GM21737 (cell line): ENCODE measurements around the gene DIS3L2.
"Not testable (repeated sequence)": the region's sequence is repeated elsewhere in the genome, so short reads cannot be mapped to it uniquely, and the experiment has no call there.

Experiments used
- ATAC-seq: cut with Tn5 transposase; IDR thresholded peaks from one replicate; pipeline ENCODE4 v1.9.1; 2021; ENCODE audit warnings: mild to moderate bottlenecking, moderate library complexity; ENCODE audit not compliant: unreplicated experiment

Gene DIS3L2

DNA sequence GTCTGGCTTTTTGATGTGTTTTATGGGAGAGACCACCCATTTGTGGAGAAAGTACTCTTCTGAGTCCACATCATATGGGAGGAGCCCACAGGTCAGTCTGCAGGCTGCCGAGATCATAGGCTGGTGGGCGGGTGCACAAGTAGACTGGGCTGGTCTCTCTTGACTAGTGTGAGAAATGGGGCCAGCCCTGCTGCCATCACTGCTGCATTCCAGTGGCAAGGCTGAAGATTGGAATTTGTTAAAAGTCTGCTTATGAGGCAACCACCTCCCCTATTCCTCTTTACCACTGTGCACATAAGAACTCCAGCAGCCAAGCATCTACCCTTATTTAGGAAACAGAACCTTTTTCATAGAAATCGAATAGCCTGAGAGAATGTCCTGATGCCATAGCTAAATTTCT is 200.7 kb downstream of the DIS3L2 start:
- ATAC-seq = no peak

DNA sequence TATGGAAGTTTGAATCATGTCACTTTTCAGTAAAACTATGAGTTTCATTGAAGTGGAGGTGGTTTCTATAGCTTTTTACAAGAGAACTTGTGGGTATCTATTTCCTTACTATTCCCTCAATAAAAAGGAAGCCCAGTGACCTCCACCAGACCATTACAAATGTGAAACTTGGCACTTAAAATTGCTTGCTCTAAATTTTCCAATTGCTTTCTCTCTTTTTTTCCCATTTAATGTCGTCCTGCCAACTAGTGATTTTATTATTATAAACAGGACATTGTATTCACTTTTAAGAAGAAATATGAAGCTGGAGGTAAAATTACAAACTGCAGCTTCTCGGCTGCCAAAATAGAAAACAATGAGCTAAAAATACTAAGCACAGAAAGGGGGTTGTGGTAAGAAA is 208.9 kb downstream of the DIS3L2 start:
- no peak for ATAC-seq

DNA sequence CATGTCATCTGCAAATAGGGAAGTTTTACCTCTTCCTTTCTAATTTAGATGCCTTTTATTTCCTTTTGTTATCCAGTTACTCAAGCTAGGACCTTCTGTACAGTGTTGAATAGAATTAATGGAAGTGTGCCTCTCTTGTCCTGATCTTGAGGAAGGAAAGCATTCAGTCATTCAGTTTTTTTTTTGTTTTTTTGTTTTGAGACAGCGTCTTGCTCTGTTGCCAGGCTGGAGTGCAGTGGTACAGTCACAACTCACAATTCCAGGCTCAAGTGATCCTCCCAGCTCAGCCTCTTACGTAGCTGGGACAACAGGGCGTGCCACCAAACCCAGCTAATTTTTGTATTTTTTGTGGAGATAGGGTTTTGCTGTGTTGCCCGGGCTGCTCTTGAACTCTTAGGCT is 213.1 kb downstream of the DIS3L2 start:
- no peak for ATAC-seq

DNA sequence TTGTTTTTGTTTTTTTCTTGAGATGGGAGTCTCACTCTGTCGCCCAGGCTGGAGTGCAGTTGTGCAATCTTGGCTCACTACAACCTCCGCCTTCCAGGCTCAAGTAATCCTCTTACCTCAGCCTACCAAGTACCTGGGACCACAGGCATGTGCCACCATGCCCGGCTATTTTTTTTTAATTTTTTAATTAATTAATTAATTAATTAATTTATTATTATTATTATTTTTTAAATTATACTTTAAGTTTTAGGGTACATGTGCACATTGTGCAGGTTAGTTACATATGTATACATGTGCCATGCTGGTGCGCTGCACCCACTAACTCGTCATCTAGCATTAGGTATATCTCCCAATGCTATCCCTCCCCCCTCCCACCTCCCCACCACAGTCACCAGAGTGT is 215.1 kb downstream of the DIS3L2 start:
- ATAC-seq = not testable (repeated sequence)

DNA sequence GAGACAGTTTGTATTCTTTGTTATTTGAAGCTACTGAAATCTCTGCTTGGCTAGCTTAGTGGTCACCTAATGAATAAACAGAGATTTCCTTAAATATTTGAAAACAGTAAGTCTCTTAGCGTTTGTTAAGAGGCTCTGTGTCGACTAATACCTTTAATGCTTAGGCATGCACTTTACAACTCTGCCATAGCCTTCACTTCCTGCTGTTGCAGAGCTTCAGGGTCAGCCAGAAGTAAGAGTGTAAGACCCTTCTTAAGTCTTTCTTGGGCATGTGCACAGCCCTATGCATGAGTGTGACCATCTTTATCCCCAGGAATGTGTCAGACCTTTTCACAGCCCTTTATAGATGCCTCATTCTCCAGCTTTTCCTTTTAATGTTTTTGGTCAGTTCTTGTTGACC is 221.8 kb downstream of the DIS3L2 start:
- ATAC-seq = no peak

DNA sequence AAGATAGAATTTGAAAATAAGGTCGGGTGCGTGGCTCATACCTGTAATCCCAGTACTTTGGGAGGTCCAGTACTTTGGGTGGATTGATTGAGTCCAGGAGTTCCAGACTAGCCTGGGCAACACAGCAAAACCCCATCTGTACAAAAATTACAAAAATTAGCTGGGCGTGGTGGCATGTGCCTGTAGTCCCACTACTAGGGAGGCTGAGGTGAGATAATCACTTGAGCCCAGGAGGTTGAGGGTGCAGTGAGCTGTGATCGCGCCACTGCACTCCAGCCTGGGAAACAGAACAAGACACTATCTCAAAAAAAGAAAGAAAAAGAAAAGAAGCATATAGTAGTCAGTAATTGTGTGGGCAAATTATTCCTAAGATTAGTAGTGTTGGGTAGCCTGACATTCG is 222.8 kb downstream of the DIS3L2 start:
- no peak for ATAC-seq

DNA sequence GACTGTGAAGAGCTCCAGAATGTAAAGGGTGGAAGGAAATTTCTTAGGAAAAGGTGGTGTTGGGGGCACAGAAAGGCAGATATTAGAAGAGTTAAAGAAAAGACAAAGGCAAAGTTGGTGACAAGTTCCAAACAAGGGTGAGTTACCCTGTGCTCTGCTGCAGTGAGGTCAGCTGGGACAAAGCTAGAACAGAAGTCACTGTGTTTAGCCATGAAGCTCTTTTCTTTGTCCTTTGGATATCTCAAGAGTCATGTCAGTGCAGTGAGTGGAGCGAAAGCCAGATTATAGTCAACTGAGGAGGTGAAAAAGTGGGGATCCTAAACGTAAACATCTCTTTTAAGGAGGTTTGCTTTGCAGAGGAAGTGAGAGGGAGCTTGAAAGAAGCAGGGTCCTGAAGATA is 229.3 kb downstream of the DIS3L2 start:
- no peak for ATAC-seq

DNA sequence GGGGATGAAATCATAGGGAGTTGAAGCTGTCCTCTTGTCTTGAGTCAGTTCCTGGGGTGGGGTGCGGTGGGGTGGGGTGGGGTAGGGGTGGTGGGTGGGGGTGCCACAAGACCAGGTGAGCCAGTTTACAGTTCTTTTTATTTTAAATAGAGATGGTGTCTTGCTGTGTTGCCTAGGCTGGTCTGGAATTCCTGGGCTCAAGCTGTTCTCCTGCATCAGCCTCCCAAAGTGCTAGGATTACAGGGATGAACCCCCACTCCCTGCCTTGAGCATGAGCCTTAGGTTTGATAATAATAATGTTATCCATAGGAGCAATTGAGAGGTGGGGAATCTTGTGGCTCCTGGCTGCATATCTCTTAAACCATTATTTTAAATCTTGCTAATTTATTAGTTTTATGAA is 234.0 kb downstream of the DIS3L2 start:
- ATAC-seq = no peak

DNA sequence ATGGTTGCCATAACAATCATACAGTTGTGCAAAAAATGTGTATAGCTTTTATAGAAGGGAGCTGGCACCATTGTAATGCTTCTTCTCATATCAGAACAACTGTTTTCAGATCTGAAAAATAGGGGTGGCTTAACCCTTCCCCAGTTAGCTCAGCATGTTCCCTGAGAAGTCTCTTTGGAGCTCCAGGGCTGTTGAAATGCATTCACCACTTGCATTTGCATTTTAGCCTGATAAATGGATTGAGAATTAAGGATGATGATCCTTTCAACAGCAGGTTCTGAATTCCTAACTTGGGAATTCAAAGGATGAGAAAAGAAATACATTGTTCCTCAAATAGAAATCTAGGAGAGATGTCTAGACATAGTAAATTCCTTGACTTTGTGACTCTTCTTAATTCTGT is 235.3 kb downstream of the DIS3L2 start:
- ATAC-seq = no peak

DNA sequence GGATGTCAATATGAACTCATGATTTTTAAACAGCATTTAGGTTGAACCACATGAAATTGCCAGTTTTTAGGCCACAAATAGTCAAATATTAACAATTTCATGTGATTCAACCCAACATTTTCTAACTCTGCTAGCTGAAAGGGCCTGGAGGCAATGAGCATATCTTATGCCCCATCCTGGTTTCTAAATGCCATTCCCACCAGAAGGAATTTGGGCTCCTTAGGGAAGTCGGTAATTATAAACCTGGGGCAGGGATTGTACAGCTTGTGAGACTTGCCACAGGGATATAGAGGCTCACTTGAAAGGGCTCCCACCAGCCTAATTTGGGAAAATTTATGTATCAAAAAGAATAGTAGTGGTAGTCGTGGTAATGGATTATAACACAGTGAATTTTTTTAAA is 238.7 kb downstream of the DIS3L2 start:
- no peak for ATAC-seq

DNA sequence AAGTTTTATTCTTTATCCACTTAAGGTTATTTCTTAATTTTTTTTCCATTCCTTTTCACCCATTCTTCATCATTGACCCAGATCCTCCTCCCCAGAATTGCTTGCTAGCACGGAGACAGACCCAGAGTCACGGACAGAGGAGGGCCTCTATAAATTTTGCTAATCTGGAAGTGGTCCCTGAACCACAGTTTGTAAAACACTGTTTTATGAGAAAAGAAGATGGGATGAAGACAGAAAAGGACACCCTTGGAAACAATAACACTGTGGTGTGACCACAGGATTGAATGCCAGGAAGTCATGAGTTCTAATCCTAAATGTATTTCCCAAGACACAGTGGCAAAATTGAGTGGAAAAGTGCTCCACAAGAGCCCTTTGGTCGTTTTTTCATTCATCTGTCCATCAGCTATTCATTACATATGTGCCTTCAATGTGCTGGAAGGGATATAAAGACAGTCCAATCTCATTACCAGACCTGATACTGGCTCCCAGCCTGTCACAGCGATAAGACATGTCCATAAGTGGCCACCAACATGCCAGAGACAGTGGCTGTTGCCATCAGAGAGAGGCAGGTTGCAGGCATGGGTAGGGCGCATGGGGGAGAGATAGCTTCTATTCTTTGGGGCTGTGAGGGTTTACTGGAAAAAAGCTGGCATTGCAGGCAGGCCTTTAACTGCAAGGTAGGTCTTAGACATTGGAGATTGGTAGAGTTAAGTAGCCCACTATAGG is 241.8 kb downstream of the DIS3L2 start:
- no peak for ATAC-seq

DNA sequence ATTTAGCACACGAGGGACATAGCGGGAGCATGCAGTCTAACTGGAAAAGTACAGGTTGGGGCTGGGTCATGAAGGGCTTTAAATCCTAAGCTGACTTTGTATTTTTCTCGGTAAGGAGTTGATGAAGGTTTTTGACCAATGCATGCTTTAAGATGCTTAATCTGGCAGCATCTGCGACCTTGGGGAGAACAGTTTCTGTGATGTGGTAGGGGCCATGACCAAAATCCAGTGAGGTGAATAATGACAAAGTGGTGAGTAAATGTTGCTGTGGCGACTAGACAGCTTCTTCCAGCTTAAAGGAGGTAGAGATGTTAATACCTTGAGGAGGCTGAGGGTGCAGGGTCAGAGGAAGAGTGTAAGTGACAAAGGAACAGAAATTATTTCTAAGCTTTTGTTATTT is 242.4 kb downstream of the DIS3L2 start:
- no peak for ATAC-seq

DNA sequence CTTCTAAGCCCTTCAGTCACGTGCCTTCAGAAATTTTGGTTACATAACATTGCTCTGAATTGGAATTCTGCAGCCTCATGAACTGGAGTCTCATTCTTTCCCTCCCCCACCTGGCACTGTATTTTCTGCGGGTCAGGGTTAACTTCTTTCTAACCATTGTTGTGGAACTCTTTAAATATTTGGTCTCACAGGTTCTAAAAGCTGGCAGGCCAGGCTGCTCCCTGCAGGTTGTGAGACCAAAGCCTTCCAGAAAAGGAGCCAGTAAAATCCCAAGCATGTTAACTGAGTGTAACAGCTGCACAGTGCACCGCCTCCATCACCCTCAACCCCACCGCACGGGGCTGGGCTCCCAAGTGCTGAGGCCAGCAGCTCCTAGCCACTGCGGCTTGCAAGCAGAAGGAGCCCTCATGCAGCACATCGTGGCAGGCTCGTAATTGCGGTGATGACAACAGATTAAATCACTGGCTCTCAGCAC is 243.0 kb downstream of the DIS3L2 start:
- ATAC-seq = no peak

DNA sequence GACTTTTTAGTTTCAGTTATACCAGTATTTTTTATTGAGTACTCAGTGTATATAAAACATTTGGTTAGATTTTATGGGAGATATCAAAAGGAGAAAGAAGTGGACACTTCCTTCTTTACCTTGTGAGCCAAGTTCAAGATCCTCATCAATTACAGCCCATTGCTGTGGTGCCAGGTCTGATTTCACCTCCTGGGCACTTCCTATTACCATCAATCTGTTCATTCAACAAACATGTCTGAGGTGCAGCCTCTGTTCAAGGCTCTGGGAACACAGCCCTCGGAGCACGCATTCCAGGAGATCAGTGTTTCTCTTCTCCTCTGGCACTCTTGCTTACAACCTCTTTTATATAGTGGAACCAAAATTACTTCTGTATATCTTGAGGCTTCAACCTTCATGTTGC is 245.7 kb downstream of the DIS3L2 start:
- ATAC-seq = no peak

DNA sequence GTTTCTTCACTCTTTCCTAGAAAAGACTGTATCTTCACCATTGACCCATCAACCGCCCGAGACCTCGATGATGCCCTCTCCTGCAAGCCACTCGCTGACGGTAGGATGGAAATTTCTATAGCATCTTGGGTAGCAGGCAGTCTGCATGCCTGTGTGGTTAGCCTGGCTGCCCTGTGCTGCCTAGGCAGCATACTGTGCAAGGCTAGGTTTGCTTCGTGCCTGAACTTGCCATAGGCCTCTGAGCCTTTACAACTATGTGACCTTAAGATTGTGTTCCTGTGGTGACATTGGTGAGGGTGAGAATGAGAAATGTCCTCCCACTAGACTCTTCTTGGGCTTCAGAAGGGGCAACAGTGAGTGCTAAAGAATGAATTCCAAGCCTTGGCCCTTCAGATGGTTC is 248.8 kb downstream of the DIS3L2 start:
- ATAC-seq = no peak

DNA sequence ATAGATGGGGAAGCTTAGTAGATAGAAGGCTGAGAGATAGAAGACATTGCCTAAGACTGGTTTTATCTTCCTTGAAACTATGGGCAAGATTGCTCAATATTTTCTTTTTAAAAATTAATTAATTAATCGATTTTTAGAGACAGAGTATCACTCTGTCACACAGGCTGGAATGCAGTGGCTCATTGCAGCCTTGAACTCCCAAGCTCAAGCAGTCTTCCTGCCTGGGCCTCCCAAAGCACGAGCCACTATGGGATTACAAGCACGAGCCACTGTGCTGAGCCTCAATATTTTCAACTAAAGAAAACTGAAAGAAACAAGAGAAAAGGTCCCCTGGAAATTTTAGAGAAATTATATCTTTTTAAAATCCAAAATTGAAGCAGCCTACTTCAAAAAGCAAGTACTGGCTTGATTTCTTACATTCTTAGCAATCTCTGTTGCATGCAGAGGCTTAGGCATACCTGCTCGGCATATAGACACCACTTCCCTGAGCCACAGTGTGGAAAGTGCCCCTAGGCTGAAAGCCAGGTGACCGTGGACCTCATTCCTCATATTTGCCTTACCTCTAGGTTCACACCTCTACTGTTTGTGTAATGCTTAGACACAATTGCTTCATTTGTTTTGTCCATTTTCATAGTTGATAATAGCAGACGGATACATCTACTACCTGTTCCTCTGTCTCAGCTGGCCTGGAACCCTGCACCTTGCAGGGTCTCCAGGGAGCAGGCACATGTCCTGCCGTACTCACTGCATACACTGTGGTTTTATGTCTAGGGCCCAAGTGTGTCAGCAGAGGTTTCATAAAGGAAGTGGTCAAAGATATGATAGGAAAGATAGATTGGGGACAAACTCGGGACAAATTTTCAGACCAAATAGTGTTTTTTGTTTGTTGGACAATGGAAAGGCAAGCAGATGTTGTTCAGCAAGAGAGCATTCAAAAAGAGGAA is 250.5 kb downstream of the DIS3L2 start:
- no peak for ATAC-seq

DNA sequence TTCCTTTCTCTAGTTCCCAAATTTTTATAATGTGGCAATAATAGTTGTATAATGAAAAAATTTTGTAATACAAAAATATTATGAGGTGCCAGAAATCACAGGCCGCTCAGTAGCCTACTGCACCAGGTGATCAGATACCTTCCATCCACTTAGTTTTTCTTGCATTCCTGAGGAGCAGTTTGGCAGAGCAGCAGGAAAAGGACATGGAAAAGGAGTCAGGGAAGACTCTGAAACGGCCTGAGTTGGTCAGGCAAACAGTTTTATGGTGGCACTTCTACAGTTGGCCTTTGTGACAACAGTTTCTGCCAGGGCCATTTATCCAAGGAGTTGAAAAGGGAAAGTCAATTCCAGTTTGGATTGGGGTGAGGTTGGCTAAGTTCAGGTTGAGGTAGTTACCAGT is 251.7 kb downstream of the DIS3L2 start:
- no peak for ATAC-seq

DNA sequence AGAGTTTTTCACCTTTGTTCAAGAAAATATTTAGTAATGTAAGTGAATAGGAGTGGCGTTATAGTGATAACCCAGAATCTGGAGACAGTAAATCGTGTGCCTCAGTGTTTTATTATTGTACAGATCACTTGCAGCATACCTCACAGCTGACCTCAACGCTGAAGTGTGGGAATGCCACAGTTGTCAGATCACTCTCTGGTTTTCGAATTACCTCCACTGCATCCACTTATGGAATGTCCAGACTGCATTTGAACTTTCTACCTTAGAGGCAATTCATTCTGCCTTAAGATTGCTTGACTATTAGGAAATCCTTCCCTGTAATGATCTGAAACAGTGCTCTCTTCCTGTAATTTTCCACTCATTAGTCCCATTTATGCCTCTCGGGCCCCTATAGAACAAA is 252.5 kb downstream of the DIS3L2 start:
- ATAC-seq = no peak

DNA sequence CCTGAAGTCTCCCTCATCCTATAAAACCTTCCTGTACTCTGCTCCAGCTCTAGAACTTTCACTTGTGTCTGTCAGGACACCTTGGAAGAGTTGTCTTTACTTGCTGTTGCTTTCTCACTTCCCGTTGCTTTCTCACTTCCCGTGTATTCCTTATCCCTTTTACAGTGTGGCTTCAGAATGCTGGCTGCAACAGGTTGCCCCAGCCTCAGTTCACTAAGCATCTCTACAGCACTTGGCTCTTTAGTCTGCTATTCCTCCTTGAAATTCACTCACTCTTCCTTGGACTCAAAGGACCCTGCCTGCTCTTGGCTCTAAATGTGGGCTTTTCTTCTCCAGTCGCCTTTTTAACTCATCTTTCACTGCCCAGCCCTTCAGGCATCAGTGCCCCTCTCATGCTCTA is 254.5 kb downstream of the DIS3L2 start:
- no peak for ATAC-seq

DNA sequence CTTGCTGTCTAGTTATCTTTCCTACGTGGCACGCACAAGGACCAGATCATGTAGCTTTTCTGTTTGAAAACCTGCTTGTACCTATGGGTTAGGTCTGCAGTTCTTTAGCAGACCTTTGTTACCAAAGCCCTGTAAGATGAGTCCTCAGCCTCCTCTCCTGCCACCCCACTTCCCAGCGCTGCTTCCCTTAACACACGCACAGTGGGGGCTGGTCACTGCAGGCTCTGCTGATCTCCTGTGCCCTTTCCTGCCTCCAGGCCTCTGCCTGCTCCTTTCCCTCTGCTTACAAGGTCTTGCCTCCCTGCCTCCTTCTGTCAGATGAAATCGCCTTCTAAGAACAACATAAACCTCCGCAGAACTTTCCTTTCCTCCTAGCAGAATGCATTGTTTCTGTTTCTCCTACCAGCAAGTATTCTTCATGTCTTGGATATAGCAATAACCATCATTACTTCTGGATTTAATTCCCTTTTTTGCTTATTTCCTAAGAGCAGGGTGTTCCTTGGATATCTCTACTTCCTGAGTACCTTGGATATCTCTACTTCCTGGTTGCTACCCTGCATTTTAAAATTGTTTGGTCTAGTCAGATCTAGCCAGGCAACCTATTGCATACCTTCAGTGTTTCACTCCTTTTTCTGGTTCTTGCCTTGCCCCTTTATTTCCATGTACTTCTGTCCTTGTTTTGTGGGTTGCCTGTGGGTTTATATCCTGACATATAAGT is 257.4 kb downstream of the DIS3L2 start:
- ATAC-seq = no peak

DNA sequence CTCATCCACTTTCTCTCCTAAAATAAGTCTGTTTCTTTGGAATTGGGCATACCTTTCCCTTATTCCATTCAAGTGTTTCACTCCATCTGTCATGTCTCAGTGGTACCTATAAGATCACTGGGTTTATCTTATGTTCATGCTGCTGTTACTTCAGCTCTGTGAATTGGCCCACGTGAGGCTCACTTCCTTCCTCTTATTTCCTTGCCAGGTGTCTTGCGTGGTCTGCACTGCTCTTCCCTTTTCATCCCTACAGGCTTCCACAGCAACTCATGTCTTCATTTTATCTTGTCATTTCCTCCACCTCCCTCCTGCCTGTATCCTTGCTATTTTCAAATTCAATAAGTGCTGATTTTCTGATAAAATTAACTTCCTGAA is 258.0 kb downstream of the DIS3L2 start:
- ATAC-seq = no peak

DNA sequence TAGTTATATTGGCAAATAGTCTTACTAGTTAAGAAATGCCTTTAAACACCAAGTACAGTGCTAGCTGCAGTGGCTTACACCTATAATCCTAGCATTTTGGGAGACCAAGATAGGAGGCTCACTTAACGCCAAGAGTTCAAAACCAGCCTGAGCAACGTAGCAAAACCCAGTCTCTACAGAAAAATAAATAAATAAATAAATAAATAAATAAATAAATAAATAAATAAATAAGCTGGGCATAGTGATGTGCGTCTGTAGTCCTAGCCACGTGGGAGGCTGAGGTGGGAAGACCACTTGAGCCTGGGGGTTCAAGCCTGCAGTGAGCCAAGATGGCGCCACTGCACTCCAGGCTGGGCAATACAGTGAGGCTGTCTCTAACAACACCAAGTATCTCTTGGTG is 258.4 kb downstream of the DIS3L2 start:
- ATAC-seq = no peak
